DMS53 (cell line): Measurements from ENCODE around the gene ARID1B.

Experiments
- DNase-seq: peaks from one replicate; lab custom pipeline; 2025; lab: John Stamatoyannopoulos, UW

The ARID1B gene

DNA sequence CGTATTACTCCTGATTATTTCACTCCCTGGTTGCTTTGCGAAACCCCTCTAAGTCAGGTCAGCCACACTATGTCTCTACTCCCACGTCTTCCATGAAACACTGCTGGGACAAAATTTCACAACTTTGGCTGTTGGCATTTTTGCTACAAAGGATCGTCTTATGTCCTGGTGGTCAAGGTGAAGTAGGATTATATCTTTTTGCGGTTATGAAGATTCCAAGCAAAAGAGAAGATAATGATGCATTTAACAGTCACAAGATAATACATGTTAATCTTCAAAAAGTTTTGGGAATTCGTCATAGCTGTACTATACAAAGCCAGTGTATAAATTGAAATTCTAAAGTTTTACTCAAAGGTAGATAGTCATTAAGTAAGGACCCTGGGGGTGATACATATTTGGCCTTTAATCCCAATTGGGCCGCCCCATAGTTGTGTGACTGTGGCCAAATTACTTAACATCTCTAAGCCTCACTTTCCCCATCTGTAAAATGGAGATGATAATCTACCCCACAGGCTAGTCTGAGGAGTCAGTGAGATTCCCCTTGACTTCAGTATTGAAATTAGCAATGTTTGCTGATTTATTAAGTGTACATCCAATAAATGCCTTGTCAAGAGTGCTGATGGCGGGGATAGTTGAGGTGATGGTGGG lies 212.1 kb downstream of the ARID1B start:
- DNase-seq: no peak

GRCh38 chr6:156992020-156992804 lies 215.0 kb downstream of the ARID1B start:
- DNase-seq: peak; percentile 65

- DNase-seq: no peak
Measured at GRCh38 chr6:156993713-156994112, 216.5 kb downstream of the ARID1B start.

- no peak for DNase-seq
Measured at GRCh38 chr6:156994215-156995076, 217.3 kb downstream of the ARID1B start.

GRCh38 chr6:156995502-156995901 lies 218.3 kb downstream of the ARID1B start:
- no peak for DNase-seq

DNA sequence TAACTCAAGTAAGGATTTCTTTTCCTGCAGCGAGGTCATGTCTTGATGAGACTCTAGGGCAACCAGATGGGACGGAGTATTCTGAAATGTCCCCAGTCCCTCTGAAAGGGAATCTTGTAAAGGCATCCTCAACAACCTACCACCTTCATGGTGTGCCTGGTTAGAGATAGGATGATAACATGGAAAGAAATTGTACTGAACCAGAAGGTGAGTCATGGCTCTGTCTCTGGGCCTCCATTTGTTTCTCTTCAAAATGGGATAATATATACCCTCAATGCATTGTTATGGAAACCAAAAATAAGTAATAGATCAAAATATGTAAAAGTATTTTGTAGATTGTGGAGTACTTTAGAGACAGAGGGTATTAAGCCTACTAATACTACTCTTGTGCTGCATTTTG lies 219.1 kb downstream of the ARID1B start:
- DNase-seq: no peak

GRCh38 chr6:156998794-156999330 lies 221.7 kb downstream of the ARID1B start:
- peak; percentile 2 for DNase-seq

- no peak for DNase-seq
Measured at GRCh38 chr6:156999762-157000161, 222.6 kb downstream of the ARID1B start.

GRCh38 chr6:157001716-157002115 lies 224.5 kb downstream of the ARID1B start:
- no peak for DNase-seq

- no peak for DNase-seq
Measured at GRCh38 chr6:157002774-157003173, 225.6 kb downstream of the ARID1B start.

- DNase-seq: no peak
Measured at GRCh38 chr6:157005940-157006339, 228.8 kb downstream of the ARID1B start.

GRCh38 chr6:157008568-157008967 lies 231.4 kb downstream of the ARID1B start:
- DNase-seq: no peak

DNA sequence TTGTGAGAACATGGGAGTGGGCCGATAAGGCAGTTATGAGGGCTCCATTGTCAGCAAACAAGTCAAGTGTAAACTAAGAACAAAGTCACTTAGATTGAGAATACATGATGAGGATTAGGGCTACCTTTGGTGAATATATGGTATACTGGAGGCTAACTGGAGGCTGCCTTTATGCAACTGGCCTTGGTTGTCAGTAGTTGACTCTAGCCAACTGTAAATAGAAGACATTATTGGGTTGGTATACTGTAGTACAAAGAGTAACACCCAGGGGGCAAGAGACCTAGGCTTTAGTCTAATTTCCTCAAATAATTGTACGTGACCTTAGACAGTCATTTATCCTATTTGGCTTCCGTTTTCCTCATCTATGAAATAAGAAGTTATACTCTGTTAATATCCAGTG lies 235.2 kb downstream of the ARID1B start:
- no peak for DNase-seq

DNA sequence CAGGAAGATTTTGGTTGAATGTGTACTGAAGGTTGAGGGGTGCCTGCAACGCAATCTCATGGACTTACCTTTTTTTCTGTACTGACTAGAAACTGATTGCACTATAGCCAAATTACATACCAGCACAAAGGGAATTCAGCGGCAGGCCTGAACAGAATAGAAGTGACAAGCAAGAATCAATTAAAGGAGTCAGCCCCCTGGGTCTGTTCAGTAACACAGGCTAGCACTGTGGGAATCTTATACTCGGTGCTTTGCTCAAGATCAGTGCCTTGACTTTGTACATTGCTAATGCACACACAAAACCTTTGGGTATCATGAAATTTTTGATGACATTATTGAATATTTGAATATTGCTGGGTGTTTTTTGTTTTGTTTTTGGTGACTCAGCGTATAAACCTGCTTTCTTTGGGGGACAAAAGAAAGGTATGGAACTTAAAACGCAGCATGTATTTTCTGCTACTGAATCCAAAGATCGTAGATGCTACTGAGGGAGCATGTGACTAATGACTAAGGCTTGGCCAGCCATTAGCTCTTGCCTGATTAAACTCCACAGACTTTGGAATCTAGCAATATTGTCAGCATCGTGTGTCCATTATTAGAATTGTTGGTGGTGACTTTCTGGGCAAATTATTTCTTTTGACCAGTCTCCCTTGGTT lies 236.6 kb downstream of the ARID1B start:
- DNase-seq: no peak

GRCh38 chr6:157014871-157015270 lies 237.7 kb downstream of the ARID1B start:
- no peak for DNase-seq

DNA sequence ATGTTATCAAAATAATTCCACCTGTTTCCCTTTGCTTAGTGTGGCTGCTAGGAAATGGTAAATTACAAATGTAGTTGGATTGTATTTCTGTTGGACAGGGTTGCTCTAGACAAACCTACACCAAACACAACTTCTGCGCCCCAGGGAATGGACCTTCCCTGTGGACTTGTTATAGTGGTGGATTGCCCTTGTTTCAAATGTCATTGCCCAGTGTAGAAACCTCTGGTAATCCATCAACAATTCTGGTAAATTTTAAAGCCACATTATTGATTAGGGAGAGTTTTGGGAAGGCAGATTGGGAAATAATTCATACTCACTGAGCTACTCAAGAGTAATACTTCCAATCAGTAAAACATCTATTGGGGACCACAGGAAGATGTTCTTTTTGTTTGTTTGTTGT lies 239.8 kb downstream of the ARID1B start:
- DNase-seq: no peak

- no peak for DNase-seq
Measured at GRCh38 chr6:157017861-157018260, 240.7 kb downstream of the ARID1B start.

- peak; percentile 41 for DNase-seq
Measured at GRCh38 chr6:157019115-157019641, 242.0 kb downstream of the ARID1B start.

DNA sequence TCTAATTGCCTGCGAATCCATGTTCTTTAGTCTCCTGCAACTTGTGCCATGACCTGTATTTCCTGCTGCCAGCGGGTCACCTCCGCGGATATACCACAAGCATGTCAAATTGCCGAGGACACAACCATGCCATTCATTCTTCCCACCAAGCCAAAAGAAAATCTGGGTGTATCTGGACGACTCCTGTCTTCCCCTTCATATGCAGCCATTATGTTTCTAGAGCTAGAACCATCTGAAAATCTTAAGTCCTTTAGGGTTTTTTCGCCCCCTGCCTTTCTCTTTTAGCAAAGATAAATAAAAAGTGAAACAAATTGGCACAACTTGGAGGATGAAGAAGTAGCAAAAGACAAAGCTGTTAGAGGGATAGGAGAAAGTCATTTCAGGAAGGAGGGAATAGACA lies 242.6 kb downstream of the ARID1B start:
- peak; percentile 12 for DNase-seq

GRCh38 chr6:157020398-157020797 lies 243.2 kb downstream of the ARID1B start:
- DNase-seq: peak; percentile 44

DNA sequence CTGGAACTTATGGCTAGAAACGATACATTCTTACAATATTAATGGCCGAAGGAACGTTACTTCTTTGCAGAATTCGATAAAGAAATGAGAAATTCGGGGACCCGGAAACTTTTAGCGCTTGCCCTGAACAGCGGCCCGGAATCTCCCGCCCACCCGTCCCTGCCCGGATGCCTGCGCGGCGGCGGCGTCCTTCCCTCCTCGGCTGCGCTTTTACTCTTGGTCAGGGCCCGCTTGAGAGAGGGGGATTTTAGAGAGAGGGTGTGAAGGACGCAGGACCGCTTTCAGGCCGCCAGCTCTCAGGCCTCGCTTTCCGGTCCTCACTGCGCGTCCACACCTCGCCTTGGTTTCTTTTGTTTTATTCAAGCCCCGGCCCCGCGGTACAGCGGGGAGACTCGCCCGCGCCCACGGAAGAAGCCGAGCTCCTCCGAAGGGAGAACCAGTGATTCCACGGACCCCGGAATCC lies 243.7 kb downstream of the ARID1B start:
- peak; percentile 74 for DNase-seq
